ENCODE measurements around the gene KCNN3.

The KCNN3 gene

GRCh38 chr1:154846565-154847442 is 23.3 kb downstream of the KCNN3 start:
- Mint-ChIP-seq H3K36me3 (no peaks in the 10 kb centered on the region), H3K27me3 (peaks cover 17 to 33% of the 10 kb centered on the region in 2 donors), H3K4me1 (peaks cover 0 to 15% of the 10 kb centered on the region in 2 donors), H3K4me3 (no peak overlapping the region), H3K27ac (no peak overlapping the region), H3K9me3 (no peaks in the 10 kb centered on the region)
- no peak for DNase-seq
- no peak for ATAC-seq (replicated peaks)

GRCh38 chr1:154845879-154846278 is 24.2 kb downstream of the KCNN3 start:
- DNase-seq (no peak), ATAC-seq (replicated peaks) (no peak)
- H3K4me1 Mint-ChIP-seq, result peaks cover 0 to 11% of the 10 kb centered on the region in 2 donors
- no peaks in the 10 kb centered on the region for H3K9me3 Mint-ChIP-seq
- H3K27me3 Mint-ChIP-seq, result peaks cover 17 to 33% of the 10 kb centered on the region in 2 donors
- peak overlapping the region; percentile 39 for H3K27ac Mint-ChIP-seq
- H3K4me3 Mint-ChIP-seq, result no peak overlapping the region
- H3K36me3 Mint-ChIP-seq, result no peaks in the 10 kb centered on the region

DNA sequence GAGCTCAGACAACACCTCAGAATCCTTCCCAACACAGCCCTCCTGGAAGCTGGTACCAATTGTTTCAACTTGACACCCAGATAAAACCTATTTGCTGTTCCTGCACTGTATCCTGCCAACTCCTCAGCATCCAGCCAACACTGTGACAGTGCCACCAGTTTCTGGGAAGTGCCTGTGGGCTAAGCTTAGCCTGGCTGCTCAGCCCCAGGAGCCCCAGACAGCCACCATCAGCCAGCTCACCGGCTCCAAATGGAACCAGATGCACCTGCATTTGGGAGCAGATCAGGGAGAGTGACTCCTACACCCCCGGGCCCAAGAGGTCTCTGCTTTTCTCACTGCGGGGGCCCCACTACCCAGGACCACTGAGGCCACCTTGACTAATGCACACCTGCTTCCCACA is 24.9 kb downstream of the KCNN3 start:
- no peaks in the 10 kb centered on the region for H3K36me3 Mint-ChIP-seq

GRCh38 chr1:154844297-154844681 is 25.8 kb downstream of the KCNN3 start:
- H3K9me3 Mint-ChIP-seq, result no peaks in the 10 kb centered on the region
- ATAC-seq (replicated peaks) (no peak), DNase-seq (no peak)
- H3K27ac Mint-ChIP-seq, result no peak overlapping the region
- H3K27me3 Mint-ChIP-seq, result peaks cover 17 to 36% of the 10 kb centered on the region in 2 donors
- no peaks in the 10 kb centered on the region for H3K36me3 Mint-ChIP-seq
- H3K4me1 Mint-ChIP-seq, result peaks cover 0 to 6% of the 10 kb centered on the region in 2 donors
- H3K4me3 Mint-ChIP-seq, result no peak overlapping the region

More for the DNA sequence above, 24.9 kb downstream of the KCNN3 start:
- Mint-ChIP-seq H3K27ac (peak overlapping the region; percentile 39), H3K4me1 (peaks cover 0 to 11% of the 10 kb centered on the region in 2 donors), H3K27me3 (peaks cover 17 to 33% of the 10 kb centered on the region in 2 donors), H3K9me3 (no peaks in the 10 kb centered on the region), H3K4me3 (no peak overlapping the region)
- no peak for ATAC-seq (replicated peaks)
- DNase-seq, result no peak

- H3K27ac Mint-ChIP-seq, result no peak overlapping the region
- ATAC-seq (replicated peaks) (peak in 1 of 2 donors; percentile 41), DNase-seq (no peak)
- no peaks in the 10 kb centered on the region for H3K9me3 Mint-ChIP-seq
- H3K27me3 Mint-ChIP-seq, result peaks cover 17 to 31% of the 10 kb centered on the region in 2 donors
- no peaks in the 10 kb centered on the region for H3K36me3 Mint-ChIP-seq
- peaks cover 0 to 6% of the 10 kb centered on the region in 2 donors for H3K4me1 Mint-ChIP-seq
- no peak overlapping the region for H3K4me3 Mint-ChIP-seq
Measured at GRCh38 chr1:154843636-154844296, 26.3 kb downstream of the KCNN3 start.

- H3K9me3 Mint-ChIP-seq, result no peaks in the 10 kb centered on the region
- no peak for DNase-seq
- H3K27ac Mint-ChIP-seq, result no peak overlapping the region
- H3K4me3 Mint-ChIP-seq, result no peak overlapping the region
- ATAC-seq (replicated peaks), result peak in 1 of 2 donors; percentile 48
- peaks cover 17 to 31% of the 10 kb centered on the region in 2 donors for H3K27me3 Mint-ChIP-seq
- peaks cover 0 to 9% of the 10 kb centered on the region in 2 donors for H3K4me1 Mint-ChIP-seq
- no peaks in the 10 kb centered on the region for H3K36me3 Mint-ChIP-seq
Measured at GRCh38 chr1:154842635-154843034, 27.4 kb downstream of the KCNN3 start.

GRCh38 chr1:154841384-154841783 is 28.7 kb downstream of the KCNN3 start:
- H3K27ac Mint-ChIP-seq, result peak overlapping the region; percentile 37
- DNase-seq, result no peak
- peaks cover 22 to 36% of the 10 kb centered on the region in 2 donors for H3K27me3 Mint-ChIP-seq
- H3K36me3 Mint-ChIP-seq, result no peaks in the 10 kb centered on the region
- no peak overlapping the region for H3K4me3 Mint-ChIP-seq
- peaks cover 0 to 9% of the 10 kb centered on the region in 2 donors for H3K4me1 Mint-ChIP-seq
- H3K9me3 Mint-ChIP-seq, result no peaks in the 10 kb centered on the region
- no peak for ATAC-seq (replicated peaks)

- Mint-ChIP-seq H3K27me3 (peaks cover 22 to 28% of the 10 kb centered on the region in 2 donors), H3K4me1 (peaks cover 0 to 8% of the 10 kb centered on the region in 2 donors), H3K27ac (no peak overlapping the region), H3K4me3 (no peak overlapping the region), H3K9me3 (no peaks in the 10 kb centered on the region), H3K36me3 (no peaks in the 10 kb centered on the region)
- no peak for ATAC-seq (replicated peaks)
- no peak for DNase-seq
Measured at GRCh38 chr1:154840269-154841176, 29.6 kb downstream of the KCNN3 start.

DNA sequence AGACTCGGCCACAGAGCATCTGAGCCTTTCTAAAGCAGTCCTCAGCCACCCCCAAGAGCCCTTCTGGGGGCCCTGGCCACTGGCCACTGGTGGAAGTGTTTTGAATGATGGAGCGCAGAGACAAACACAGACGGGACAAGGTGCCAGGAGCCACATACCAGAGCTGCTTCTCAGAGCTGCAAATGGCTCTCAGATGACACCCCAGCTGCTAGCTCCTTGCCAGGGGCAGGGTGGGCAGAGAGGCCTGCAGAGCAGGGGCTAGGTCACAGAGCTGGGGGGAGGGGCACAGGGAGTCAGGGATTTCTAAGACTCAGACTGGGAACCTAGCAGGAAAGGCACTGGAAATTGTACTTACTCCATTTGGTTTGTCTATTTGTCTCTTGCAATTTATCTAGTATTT is 30.4 kb downstream of the KCNN3 start:
- Mint-ChIP-seq H3K36me3 (no peaks in the 10 kb centered on the region), H3K4me3 (no peak overlapping the region), H3K4me1 (peaks cover 0 to 6% of the 10 kb centered on the region in 2 donors), H3K9me3 (no peaks in the 10 kb centered on the region), H3K27ac (no peak overlapping the region), H3K27me3 (peaks cover 16 to 28% of the 10 kb centered on the region in 2 donors)
- DNase-seq (no peak), ATAC-seq (replicated peaks) (no peak)

DNA sequence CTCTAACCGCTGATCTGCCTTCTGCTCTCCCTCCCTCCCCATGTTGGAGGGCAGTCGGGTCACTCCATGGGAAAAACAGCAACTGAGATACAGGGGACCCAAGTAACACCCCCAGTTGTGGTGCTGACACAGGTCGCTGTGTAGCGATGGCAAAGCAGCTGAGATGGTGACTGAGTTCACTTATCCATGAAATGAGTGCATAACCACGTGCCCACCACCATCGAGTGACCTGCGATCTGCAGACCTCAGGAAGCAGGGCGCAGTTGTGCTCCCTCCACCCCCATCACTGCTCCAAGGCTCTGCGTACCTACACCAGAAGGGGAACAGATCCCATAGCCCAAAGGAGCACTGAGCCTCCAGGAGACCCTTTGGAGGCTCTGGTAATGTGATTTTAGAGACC is 31.1 kb downstream of the KCNN3 start:
- H3K27me3 Mint-ChIP-seq, result peaks cover 16 to 28% of the 10 kb centered on the region in 2 donors
- no peaks in the 10 kb centered on the region for H3K9me3 Mint-ChIP-seq
- ATAC-seq (replicated peaks) (no peak), DNase-seq (no peak)
- no peaks in the 10 kb centered on the region for H3K36me3 Mint-ChIP-seq
- no peak overlapping the region for H3K4me3 Mint-ChIP-seq
- H3K27ac Mint-ChIP-seq, result no peak overlapping the region
- peaks cover 0 to 6% of the 10 kb centered on the region in 2 donors for H3K4me1 Mint-ChIP-seq

- DNase-seq (no peak), ATAC-seq (replicated peaks) (no peak)
- Mint-ChIP-seq H3K27me3 (peaks cover 12 to 23% of the 10 kb centered on the region in 2 donors), H3K4me1 (peaks cover 0 to 4% of the 10 kb centered on the region in 2 donors), H3K36me3 (no peaks in the 10 kb centered on the region), H3K4me3 (no peak overlapping the region), H3K9me3 (no peaks in the 10 kb centered on the region), H3K27ac (no peak overlapping the region)
Measured at GRCh38 chr1:154838461-154838860, 31.6 kb downstream of the KCNN3 start.

DNA sequence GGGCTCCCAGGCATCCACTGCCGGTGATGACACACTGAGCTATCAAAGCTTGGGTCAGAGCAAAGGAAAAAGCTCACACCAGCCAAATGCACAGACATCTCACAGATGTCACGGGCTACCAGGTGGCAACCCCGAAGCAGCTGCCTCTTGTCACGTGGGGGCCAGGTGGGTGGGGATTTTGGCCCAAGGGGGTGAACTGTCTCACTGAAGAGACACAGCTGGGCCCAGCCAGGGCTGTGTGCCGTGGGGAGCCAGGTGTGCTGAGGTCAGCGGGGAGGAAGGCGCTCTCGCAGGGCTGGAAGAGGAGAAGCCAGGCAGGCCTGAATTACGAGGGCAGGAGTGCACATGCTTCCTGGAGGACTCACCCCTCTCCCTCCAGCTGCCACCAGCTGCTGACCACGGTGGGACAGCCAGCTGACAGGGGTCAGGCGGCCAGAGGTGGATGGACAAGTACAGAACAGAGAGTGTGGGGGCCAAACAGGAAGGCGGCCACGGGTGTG is 32.4 kb downstream of the KCNN3 start:
- no peak overlapping the region for H3K27ac Mint-ChIP-seq
- no peak overlapping the region for H3K4me3 Mint-ChIP-seq
- H3K27me3 Mint-ChIP-seq, result peaks cover 11 to 21% of the 10 kb centered on the region in 2 donors
- peaks cover 0 to 3% of the 10 kb centered on the region in 2 donors for H3K4me1 Mint-ChIP-seq
- no peaks in the 10 kb centered on the region for H3K36me3 Mint-ChIP-seq
- DNase-seq (peak; percentile 17), ATAC-seq (replicated peaks) (peak; percentile 74 to 75)
- no peaks in the 10 kb centered on the region for H3K9me3 Mint-ChIP-seq

DNA sequence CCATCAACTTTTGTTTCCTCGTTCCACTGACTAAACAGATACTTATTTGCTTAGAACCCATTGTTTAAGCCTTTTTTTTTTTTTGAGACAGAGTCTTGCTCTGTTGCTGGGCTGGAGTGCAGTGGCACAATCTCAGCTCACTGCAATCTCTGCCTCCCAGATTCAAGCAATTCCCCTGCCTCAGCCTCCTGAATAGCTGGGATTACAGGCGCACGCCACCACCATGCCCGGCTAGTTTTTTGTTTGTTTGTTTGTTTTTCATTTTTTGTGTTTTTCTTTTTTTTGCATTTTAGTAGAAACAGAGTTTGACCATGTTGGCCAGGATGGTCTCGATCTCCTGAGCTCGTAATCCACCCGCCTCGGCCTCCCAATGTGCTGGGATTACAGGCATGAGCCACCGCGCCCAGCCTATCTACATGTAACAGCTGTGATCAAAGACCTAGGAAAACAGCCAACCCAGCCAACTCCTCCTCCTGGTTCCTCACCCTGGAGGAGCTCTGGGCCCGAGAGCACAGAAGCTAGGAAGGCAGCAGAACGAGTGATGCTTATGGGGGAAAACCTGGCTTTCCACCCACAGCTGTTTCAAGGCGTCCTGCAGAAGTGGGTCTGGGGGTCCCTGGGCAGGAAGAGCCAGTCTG is 32.9 kb downstream of the KCNN3 start:
- no peak overlapping the region for H3K4me3 Mint-ChIP-seq
- no peak for ATAC-seq (replicated peaks)
- no peak overlapping the region for H3K27ac Mint-ChIP-seq
- H3K4me1 Mint-ChIP-seq, result peaks cover 0 to 3% of the 10 kb centered on the region in 2 donors
- no peaks in the 10 kb centered on the region for H3K36me3 Mint-ChIP-seq
- no peak for DNase-seq
- H3K27me3 Mint-ChIP-seq, result peaks cover 13 to 21% of the 10 kb centered on the region in 2 donors
- no peaks in the 10 kb centered on the region for H3K9me3 Mint-ChIP-seq

Measured in stimulated activated naive B cell treated with anti-CD40 and anti-IgM and Interleukin-4, amounts not matched to agents 10 μg/mL and 1 μg/mL and 100 μg/mL, for 72 hours (primary cell).